H9 (cell line): ENCODE measurements around the gene LARP1. TPM values are rescaled to one million over a fixed set of nuclear protein-coding genes. Genes with fewer than 3 reads are reported as not detected.

Experiments used
- DNase-seq: peaks from one replicate; pipeline ENCODE4 v3.0.0-alpha.2; 2017
- H2AFZ ChIP-seq: one replicate; pipeline ENCODE4 v1.6.1; 2013; ENCODE audit warnings: mild to moderate bottlenecking, low read length, control low read depth, moderate library complexity
- H2AK5ac ChIP-seq: 2 replicates; pipeline ENCODE4 v1.6.1; 2013; ENCODE audit warnings: low read length, control low read depth, mixed read lengths; ENCODE audit not compliant: insufficient read length
- H2BK120ac ChIP-seq: one replicate; pipeline ENCODE4 v1.6.1; 2013; ENCODE audit warnings: low read depth, mild to moderate bottlenecking, low read length, control low read depth, inconsistent platforms; ENCODE audit not compliant: poor library complexity, severe bottlenecking
- H2BK12ac ChIP-seq: 2 replicates; pipeline ENCODE4 v1.6.1; 2013; ENCODE audit warnings: low read length, control low read depth, mixed read lengths, low read depth; ENCODE audit not compliant: insufficient read length
- H2BK15ac ChIP-seq: 2 replicates; pipeline ENCODE4 v1.6.1; 2013; ENCODE audit warnings: low read depth, low read length, control low read depth
- H2BK20ac ChIP-seq: one replicate; pipeline ENCODE4 v1.6.1; 2013; ENCODE audit warnings: low read depth, mild to moderate bottlenecking, low read length, control low read depth, inconsistent platforms; ENCODE audit not compliant: poor library complexity, severe bottlenecking
- H2BK5ac ChIP-seq: 2 replicates; pipeline ENCODE4 v1.6.1; 2013; ENCODE audit warnings: low read length, control low read depth, mixed read lengths; ENCODE audit not compliant: insufficient read length
- H3K14ac ChIP-seq: 2 replicates; pipeline ENCODE4 v1.6.1; 2013; ENCODE audit warnings: low read length, control low read depth; ENCODE audit not compliant: insufficient read depth
- H3K18ac ChIP-seq: 2 replicates; pipeline ENCODE4 v1.6.1; 2013; ENCODE audit warnings: low read depth, mild to moderate bottlenecking, mixed read lengths, low read length, control low read depth; ENCODE audit not compliant: insufficient read length
- H3K23ac ChIP-seq: 2 replicates; pipeline ENCODE4 v1.6.1; 2013; ENCODE audit warnings: low read length, control low read depth, mixed read lengths, low read depth; ENCODE audit not compliant: insufficient read length
- H3K23me2 ChIP-seq: 2 replicates; pipeline ENCODE4 v1.6.1; 2013; ENCODE audit warnings: low read depth, mild to moderate bottlenecking, mixed read lengths, low read length, control low read depth; ENCODE audit not compliant: insufficient read length, poor library complexity, severe bottlenecking
- H3K27ac ChIP-seq: 2 replicates; pipeline ENCODE4 v1.5.1; 2013; ENCODE audit warnings: low read length, control low read depth, mixed read lengths, low read depth; ENCODE audit not compliant: insufficient read length
- H3K27me3 ChIP-seq: 2 replicates; pipeline ENCODE4 v1.6.1; 2013; ENCODE audit warnings: low read length, control low read depth, inconsistent platforms; ENCODE audit not compliant: insufficient read depth
- H3K4ac ChIP-seq: 2 replicates; pipeline ENCODE4 v1.6.1; 2013; ENCODE audit warnings: low read depth, mild to moderate bottlenecking, control low read depth, inconsistent platforms, low read length, moderate library complexity
- H3K4me1 ChIP-seq: 2 replicates; pipeline ENCODE4 v1.6.1; 2013; ENCODE audit warnings: low read length, control low read depth, inconsistent platforms; ENCODE audit not compliant: insufficient read depth
- H3K4me2 ChIP-seq: 2 replicates; pipeline ENCODE4 v1.6.1; 2013; ENCODE audit warnings: low read length, control low read depth, mixed read lengths; ENCODE audit not compliant: insufficient read length, insufficient read depth
- H3K56ac ChIP-seq: 2 replicates; pipeline ENCODE4 v1.6.1; 2013; ENCODE audit warnings: low read depth, mild to moderate bottlenecking, mixed read lengths, low read length, control low read depth; ENCODE audit not compliant: insufficient read length
- H3K79me1 ChIP-seq: 2 replicates; pipeline ENCODE4 v1.6.1; 2013; ENCODE audit warnings: low read depth, mild to moderate bottlenecking, moderate library complexity, low read length, control low read depth, inconsistent platforms; ENCODE audit not compliant: insufficient read depth, poor library complexity, severe bottlenecking
- H3K79me2 ChIP-seq: 2 replicates; pipeline ENCODE4 v1.6.1; 2013; ENCODE audit warnings: low read length, control low read depth, inconsistent platforms; ENCODE audit not compliant: insufficient read depth
- H3K9ac ChIP-seq: 2 replicates; pipeline ENCODE4 v1.6.1; 2013; ENCODE audit warnings: low read length, control low read depth, mixed read lengths; ENCODE audit not compliant: insufficient read length; ENCODE audit errors: extremely low read depth
- H3K9me3 ChIP-seq: one replicate; pipeline ENCODE4 v1.6.1; 2013; ENCODE audit warnings: low read depth, low read length, inconsistent platforms; ENCODE audit not compliant: control insufficient read depth
- H3T11ph ChIP-seq: one replicate; pipeline ENCODE4 v1.6.1; 2013; ENCODE audit warnings: mild to moderate bottlenecking, low read length, control low read depth, inconsistent platforms
- H4K20me1 ChIP-seq: one replicate; pipeline ENCODE4 v1.6.1; 2013; ENCODE audit not compliant: control insufficient read depth, insufficient read length, insufficient read depth
- H4K5ac ChIP-seq: 2 replicates; pipeline ENCODE4 v1.6.1; 2013; ENCODE audit warnings: low read depth, mild to moderate bottlenecking, mixed read lengths, low read length, control low read depth; ENCODE audit not compliant: insufficient read length
- H4K8ac ChIP-seq: replicated peaks from 2 replicates; pipeline ENCODE4 v1.6.1; 2013; ENCODE audit warnings: low read length, control low read depth, mixed read lengths, low read depth; ENCODE audit not compliant: insufficient read length
- H4K91ac ChIP-seq: 2 replicates; pipeline ENCODE4 v1.6.1; 2013; ENCODE audit warnings: low read depth, mild to moderate bottlenecking, moderate library complexity, mixed read lengths, low read length, control low read depth; ENCODE audit not compliant: insufficient read length
- H3K27ac Mint-ChIP-seq, 3 experiments: 2 replicates in 2 of 3; 3 replicates in 1 of 3; pipeline ENCODE4 v1.8.0; 2020 to 2021; ENCODE audit warnings: mixed read lengths in 3 of 3, mild to moderate bottlenecking in 1 of 3, moderate library complexity in 1 of 3
- H3K27me3 Mint-ChIP-seq: 2 replicates; pipeline ENCODE4 v1.8.0; 2021; ENCODE audit warnings: low read depth, mild to moderate bottlenecking, moderate library complexity, mixed read lengths
- H3K36me3 Mint-ChIP-seq, 3 experiments: 2 replicates in 2 of 3; 3 replicates in 1 of 3; pipeline ENCODE4 v1.8.0; 2020 to 2021; ENCODE audit warnings: low read depth in 3 of 3, mixed read lengths in 3 of 3; ENCODE audit not compliant: insufficient read depth in 1 of 3
- H3K4me1 Mint-ChIP-seq, 2 experiments: 2 replicates each; pipeline ENCODE4 v1.8.0; 2020; ENCODE audit warnings: mixed read lengths in 2 of 2
- H3K4me3 Mint-ChIP-seq, 2 experiments: 2 replicates in 1 of 2; 3 replicates in 1 of 2; pipeline ENCODE4 v1.8.0; 2020 to 2021; ENCODE audit warnings: mild to moderate bottlenecking in 2 of 2, mixed read lengths in 2 of 2, moderate library complexity in 1 of 2
- H3K9me3 Mint-ChIP-seq, 2 experiments: 2 replicates in 1 of 2; 3 replicates in 1 of 2; pipeline ENCODE4 v1.8.0; 2020; ENCODE audit warnings: mild to moderate bottlenecking in 2 of 2, mixed read lengths in 2 of 2, moderate library complexity in 1 of 2
- CTCF ChIP-seq: fragments of 200-600 bp; sonication (generic); conservative IDR thresholded peaks from 3 replicates; pipeline ENCODE4 v1.8.0; 2021; ENCODE audit warnings: antibody characterized with exemption, mild to moderate bottlenecking
- WGBS: extraction: QIAGEN DNeasy Blood & Tissue Kit; methylation state at CpG from one replicate; pipeline ENCODE4 v1.1.7; 2013; ENCODE audit warnings: missing lambda C conversion rate, low lambda C conversion rate, mixed read lengths; ENCODE audit not compliant: insufficient read length; ENCODE audit errors: extremely low coverage; 5-methylcytosine and 5-hydroxymethylcytosine counted together
- total RNA-seq: library from RNA; stranded (reverse); gene quantifications from 2 replicates; pipeline ENCODE4 v1.2.1, GENCODE V29; 2021

LARP1 gene
- total RNA-seq, 1 experiment from 2014 or later: 405 TPM

GRCh38 chr5:154788212-154788611 is 33.0 kb downstream of the LARP1 start:
- no peak overlapping the region for H3K23ac ChIP-seq
- no peak overlapping the region for H3T11ph ChIP-seq
- DNase-seq: no peak
- peaks cover 52% of the 10 kb centered on the region for H3K79me2 ChIP-seq
- H3K9ac ChIP-seq: no peak overlapping the region
- no peak overlapping the region for H4K5ac ChIP-seq
- H3K14ac ChIP-seq: no peak overlapping the region
- H3K27ac Mint-ChIP-seq: peak overlapping the region; percentile 43 to 93 (median 80); a peak in 6 of 7 replicates
- no peak overlapping the region for H3K4me2 ChIP-seq
- H2BK15ac ChIP-seq: no peak overlapping the region
- H4K91ac ChIP-seq: no peak overlapping the region
- H3K27me3 ChIP-seq: no peaks in the 10 kb centered on the region
- H2BK12ac ChIP-seq: no peak overlapping the region
- no peak overlapping the region for H3K4ac ChIP-seq
- peaks cover 49% of the 10 kb centered on the region in 2 experiments for H3K4me1 Mint-ChIP-seq
- H3K4me1 ChIP-seq: peaks cover 23% of the 10 kb centered on the region
- H2AFZ ChIP-seq: no peak overlapping the region
- no peak overlapping the region for H3K18ac ChIP-seq
- no peak for TF ChIP-seq CTCF
- H2AK5ac ChIP-seq: no peak overlapping the region
- H3K27ac ChIP-seq: no peak overlapping the region
- H3K79me1 ChIP-seq: peaks cover 17% of the 10 kb centered on the region
- no peaks in the 10 kb centered on the region for H3K23me2 ChIP-seq
- H4K8ac ChIP-seq: no peak overlapping the region
- no peak overlapping the region for H3K4me3 Mint-ChIP-seq
- H2BK120ac ChIP-seq: no peak overlapping the region
- H3K9me3 Mint-ChIP-seq: no peaks in the 10 kb centered on the region
- no peak overlapping the region for H3K56ac ChIP-seq
- no peak overlapping the region for H2BK5ac ChIP-seq
- peaks cover 27 to 39% (median 33%) of the 10 kb centered on the region in 3 experiments; a peak in 6 of 7 replicates for H3K36me3 Mint-ChIP-seq
- no peak overlapping the region for H2BK20ac ChIP-seq
- H3K27me3 Mint-ChIP-seq: no peaks in the 10 kb centered on the region
- no peaks in the 10 kb centered on the region for H4K20me1 ChIP-seq
- no CpG with 5 or more reads among the region's 5 CpGs for WGBS
- H3K9me3 ChIP-seq: no peaks in the 10 kb centered on the region
